NCI-H2081 treated with DMSO at 0.1 percent for 48 hours (cell line): ENCODE results near the gene OR4D6.
"Not testable (repeated sequence)": the region's sequence is repeated elsewhere in the genome, so short reads cannot be mapped to it uniquely, and the experiment has no call there.

Source experiments
- DNase-seq: peaks from one replicate; lab custom pipeline; 2025; lab: John Stamatoyannopoulos, UW

OR4D6 gene

GRCh38 chr11:59456661-59457060, at the start of gene OR4D6:
Gene OR4D6 (plus strand): TSS chr11:59456961. CDS start chr11:59456961, 0 bp downstream.
- DNase-seq, result no peak

GRCh38 chr11:59413646-59414045, 43.1 kb upstream of the OR4D6 start:
- DNase-seq, result no peak

GRCh38 chr11:59415111-59415510, 41.6 kb upstream of the OR4D6 start:
- DNase-seq, result no peak

- DNase-seq, result no peak
Measured at GRCh38 chr11:59416613-59417012, 40.1 kb upstream of the OR4D6 start.

GRCh38 chr11:59417023-59417422, 39.7 kb upstream of the OR4D6 start:
- no peak for DNase-seq

- no peak for DNase-seq
Measured at GRCh38 chr11:59418156-59418555, 38.6 kb upstream of the OR4D6 start.

- DNase-seq, result no peak
Measured at GRCh38 chr11:59423835-59424234, 32.9 kb upstream of the OR4D6 start.

GRCh38 chr11:59425131-59425530, 31.6 kb upstream of the OR4D6 start:
- DNase-seq, result no peak

GRCh38 chr11:59426361-59427067, 30.2 kb upstream of the OR4D6 start, which contains the start of gene OR5A2:
Gene OR5A2 (minus strand): TSS chr11:59426413. CDS start chr11:59422953, 3,460 bp downstream.
- DNase-seq, result no peak

GRCh38 chr11:59427068-59427382, 29.7 kb upstream of the OR4D6 start:
- DNase-seq, result no peak

GRCh38 chr11:59429924-59430516, 26.7 kb upstream of the OR4D6 start:
- no peak for DNase-seq

- no peak for DNase-seq
Measured at GRCh38 chr11:59436169-59436568, 20.6 kb upstream of the OR4D6 start, which contains the start of gene OR5A1. Gene OR5A1 (plus strand): TSS chr11:59436469. CDS start chr11:59443169, 6,700 bp downstream.

- no peak for DNase-seq
Measured at GRCh38 chr11:59437770-59438169, 19.0 kb upstream of the OR4D6 start.

- not testable (repeated sequence) for DNase-seq
Measured at GRCh38 chr11:59445624-59446023, 11.1 kb upstream of the OR4D6 start.

GRCh38 chr11:59448484-59448883, 8.3 kb upstream of the OR4D6 start:
- DNase-seq, result no peak

- no peak for DNase-seq
Measured at GRCh38 chr11:59459916-59460315, 3.2 kb downstream of the OR4D6 start.

GRCh38 chr11:59463190-59463641, 6.5 kb downstream of the OR4D6 start:
- no peak for DNase-seq

GRCh38 chr11:59473015-59473414, 16.3 kb downstream of the OR4D6 start, which contains the start of gene OR4D10:
Gene OR4D10 (plus strand): TSS chr11:59473315. CDS start chr11:59477430, 4,115 bp downstream.
- DNase-seq, result no peak

GRCh38 chr11:59475176-59475575, 18.4 kb downstream of the OR4D6 start:
- no peak for DNase-seq

- no peak for DNase-seq
Measured at GRCh38 chr11:59479906-59480305, 23.1 kb downstream of the OR4D6 start.

- DNase-seq, result no peak
Measured at GRCh38 chr11:59480359-59480758, 23.6 kb downstream of the OR4D6 start.

GRCh38 chr11:59501931-59502330, 45.2 kb downstream of the OR4D6 start:
- DNase-seq, result no peak

- no peak for DNase-seq
Measured at GRCh38 chr11:59503276-59503675, 46.5 kb downstream of the OR4D6 start, which contains the start of gene OR4D11. Gene OR4D11 (plus strand): TSS chr11:59503576. CDS start chr11:59503576, 0 bp downstream.
